ENCODE data around the gene PUS7. TPM values are rescaled to one million over a fixed set of nuclear protein-coding genes. Genes with fewer than 3 reads are reported as not detected.
"Not testable (repeated sequence)": the region's sequence is repeated elsewhere in the genome, so short reads cannot be mapped to it uniquely, and the experiment has no call there.

The PUS7 gene
- total RNA-seq, 4 donors from 2014 or later: 14.1 to 20.6 (median 16.3) TPM

DNA sequence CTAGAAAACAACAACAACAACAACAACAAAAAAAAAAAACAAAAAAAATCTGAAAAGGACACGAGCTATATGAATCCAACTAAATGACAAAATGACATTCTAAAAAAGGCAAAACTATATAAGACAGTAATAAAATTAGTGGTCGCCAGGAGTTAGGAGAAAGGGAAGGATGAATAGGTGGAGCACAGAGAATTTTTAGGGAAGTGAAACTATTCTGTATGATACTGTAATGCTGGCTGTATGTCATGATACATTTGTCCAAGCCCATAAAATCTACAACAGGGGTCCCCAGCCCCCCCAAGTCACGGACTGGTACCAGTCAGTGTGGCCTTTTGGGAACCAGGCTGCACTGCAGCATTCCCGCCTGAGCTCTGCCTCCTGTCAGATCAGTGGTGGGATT is 2.8 kb upstream of the PUS7 start:
- H3K4me3 ChIP-seq (ENCODE audit: low read depth, poor library complexity, severe bottlenecking): no peak overlapping the region
- TF ChIP-seq POLR2A (IDR thresholded peaks at IDR 0.05): no peak
- TF ChIP-seq, protein P1, sequence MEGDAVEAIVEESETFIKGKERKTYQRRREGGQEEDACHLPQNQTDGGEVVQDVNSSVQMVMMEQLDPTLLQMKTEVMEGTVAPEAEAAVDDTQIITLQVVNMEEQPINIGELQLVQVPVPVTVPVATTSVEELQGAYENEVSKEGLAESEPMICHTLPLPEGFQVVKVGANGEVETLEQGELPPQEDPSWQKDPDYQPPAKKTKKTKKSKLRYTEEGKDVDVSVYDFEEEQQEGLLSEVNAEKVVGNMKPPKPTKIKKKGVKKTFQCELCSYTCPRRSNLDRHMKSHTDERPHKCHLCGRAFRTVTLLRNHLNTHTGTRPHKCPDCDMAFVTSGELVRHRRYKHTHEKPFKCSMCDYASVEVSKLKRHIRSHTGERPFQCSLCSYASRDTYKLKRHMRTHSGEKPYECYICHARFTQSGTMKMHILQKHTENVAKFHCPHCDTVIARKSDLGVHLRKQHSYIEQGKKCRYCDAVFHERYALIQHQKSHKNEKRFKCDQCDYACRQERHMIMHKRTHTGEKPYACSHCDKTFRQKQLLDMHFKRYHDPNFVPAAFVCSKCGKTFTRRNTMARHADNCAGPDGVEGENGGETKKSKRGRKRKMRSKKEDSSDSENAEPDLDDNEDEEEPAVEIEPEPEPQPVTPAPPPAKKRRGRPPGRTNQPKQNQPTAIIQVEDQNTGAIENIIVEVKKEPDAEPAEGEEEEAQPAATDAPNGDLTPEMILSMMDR (IDR thresholded peaks at IDR 0.05): no peak
- peak in 1 of 2 donors; percentile 28 for DNase-seq (ENCODE audit: low spot score in 2 of 2)
- WGBS, 2 donors: 71 to 88% methylated on average over 3 to 4 of the region's 4 CpGs
- intact Hi-C loops (cut with DNase I; ENCODE audit: low total_unique reads): no loop called here

DNA sequence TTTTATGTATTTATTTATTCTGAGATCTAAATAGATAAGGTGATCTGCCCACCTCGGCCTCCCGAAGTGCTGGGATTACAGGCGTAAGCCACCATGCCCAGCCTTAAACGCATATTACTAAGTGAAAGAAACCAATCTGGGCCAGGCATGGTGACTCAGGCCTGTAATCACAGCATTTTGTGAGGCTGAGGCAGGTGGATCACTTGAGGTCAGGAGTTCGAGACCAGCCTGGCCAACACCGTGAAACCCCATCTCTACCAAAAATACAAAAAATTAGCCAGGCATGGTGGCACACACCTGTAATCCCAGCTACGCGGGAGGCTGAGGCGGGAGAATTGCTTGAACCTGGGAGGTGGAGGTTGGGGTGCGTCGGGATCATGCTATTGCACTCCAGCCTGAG is 2.4 kb upstream of the PUS7 start:
- peak in 1 of 2 donors; percentile 54 for DNase-seq (ENCODE audit: low spot score in 2 of 2)
- H3K4me3 ChIP-seq (ENCODE audit: low read depth, poor library complexity, severe bottlenecking); intact Hi-C loops (cut with DNase I; ENCODE audit: low total_unique reads): not testable (repeated sequence)
- 91 to 97% methylated on average over 11 of the region's 11 CpGs for WGBS, 2 donors

DNA sequence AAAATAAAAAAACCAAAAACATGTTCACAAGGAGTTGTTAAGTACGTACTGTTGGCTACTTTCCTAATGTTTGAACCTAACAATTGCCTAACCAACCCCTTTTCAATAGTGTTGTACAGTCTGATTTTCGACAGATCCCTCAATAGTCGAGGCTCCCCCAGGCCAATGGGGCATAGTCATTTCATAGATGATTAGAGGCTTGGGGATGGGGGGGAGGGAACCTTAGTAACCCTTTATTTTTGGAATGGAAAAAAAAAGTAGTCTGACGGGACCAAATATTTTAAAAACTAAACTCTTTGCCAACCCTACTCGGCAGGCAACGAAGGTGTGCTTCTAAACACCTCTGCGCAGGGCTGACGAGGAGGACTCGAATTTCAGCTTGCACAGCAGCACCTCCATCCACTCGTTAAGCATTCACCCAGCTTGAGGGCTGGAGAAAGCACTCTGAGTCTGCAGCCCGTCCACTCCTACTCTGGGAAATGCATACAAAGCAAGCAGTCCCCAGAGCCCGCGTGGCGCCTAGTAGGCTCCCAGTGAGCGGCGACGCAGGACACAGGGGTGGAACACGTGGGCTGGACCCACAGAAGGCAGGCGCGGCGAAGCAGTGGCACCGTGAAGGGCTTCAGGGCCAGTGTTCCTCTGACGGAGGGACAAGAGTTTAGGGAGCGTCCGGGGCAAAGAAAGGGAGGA is 899 bp downstream of the PUS7 start:
- DNase-seq (ENCODE audit: low spot score in 2 of 2): peak; percentile 27 to 91
- intact Hi-C loops (cut with DNase I; ENCODE audit: low total_unique reads): no loop called here
- H3K4me3 ChIP-seq (ENCODE audit: low read depth, poor library complexity, severe bottlenecking): peak overlapping the region; percentile 77
- TF ChIP-seq POLR2A (IDR thresholded peaks at IDR 0.05): no peak
- TF ChIP-seq, protein P1 (IDR thresholded peaks at IDR 0.05): no peak
- 8 to 17% methylated on average over 21 to 25 of the region's 25 CpGs for WGBS, 2 donors

DNA sequence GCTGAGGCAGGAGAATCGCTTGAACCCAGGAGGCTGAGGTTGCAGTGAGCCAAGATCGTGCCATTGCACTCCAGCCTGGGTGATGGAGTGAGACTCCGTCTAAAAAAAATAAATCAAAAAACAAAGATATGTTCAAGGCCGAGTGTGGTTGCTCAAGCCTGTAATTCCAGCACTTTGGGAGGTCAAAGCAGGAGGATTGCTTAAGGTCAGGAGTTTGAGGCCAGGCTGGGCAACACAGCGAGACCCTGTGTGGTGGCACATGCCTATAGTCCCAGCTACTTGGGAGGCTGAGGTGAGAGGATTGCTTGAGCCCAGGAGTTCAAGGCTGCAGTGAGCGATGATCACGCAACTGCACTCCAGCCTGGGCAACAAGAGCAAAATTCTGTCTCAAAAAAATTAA is 1.5 kb downstream of the PUS7 start:
- H3K4me3 ChIP-seq (ENCODE audit: low read depth, poor library complexity, severe bottlenecking); intact Hi-C loops (cut with DNase I; ENCODE audit: low total_unique reads): not testable (repeated sequence)
- peak in 1 of 2 donors; percentile 23 for DNase-seq (ENCODE audit: low spot score in 2 of 2)
- 94 to 96% methylated on average over 7 of the region's 7 CpGs for WGBS, 2 donors

DNA sequence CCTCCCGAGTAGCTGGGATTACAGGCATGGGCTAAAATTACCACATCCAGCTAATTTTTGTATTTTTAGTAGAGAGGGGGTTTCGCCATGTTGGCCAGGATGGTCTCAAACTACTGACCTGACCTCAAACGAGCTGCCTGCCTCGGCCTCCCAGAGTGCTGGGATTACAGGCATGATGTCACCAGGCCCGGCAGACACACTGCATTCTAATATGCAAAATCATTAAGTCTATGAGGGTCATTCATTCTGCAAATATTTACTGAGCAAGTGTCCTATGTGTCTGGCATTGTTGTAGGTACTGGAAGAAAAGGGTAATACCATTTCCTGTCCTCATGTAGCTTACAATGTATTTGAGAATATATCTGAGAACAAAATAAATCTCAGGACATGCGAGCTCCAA is 2.7 kb downstream of the PUS7 start:
- intact Hi-C loops (cut with DNase I; ENCODE audit: low total_unique reads): no loop called here
- DNase-seq (ENCODE audit: low spot score in 2 of 2): peak in 1 of 2 donors; percentile 29
- TF ChIP-seq, protein P1 (IDR thresholded peaks at IDR 0.05): no peak
- no peak for TF ChIP-seq POLR2A (IDR thresholded peaks at IDR 0.05)
- H3K4me3 ChIP-seq (ENCODE audit: low read depth, poor library complexity, severe bottlenecking): no peak overlapping the region
- WGBS, 2 donors: 91 to 95% methylated on average over 6 of the region's 6 CpGs

DNA sequence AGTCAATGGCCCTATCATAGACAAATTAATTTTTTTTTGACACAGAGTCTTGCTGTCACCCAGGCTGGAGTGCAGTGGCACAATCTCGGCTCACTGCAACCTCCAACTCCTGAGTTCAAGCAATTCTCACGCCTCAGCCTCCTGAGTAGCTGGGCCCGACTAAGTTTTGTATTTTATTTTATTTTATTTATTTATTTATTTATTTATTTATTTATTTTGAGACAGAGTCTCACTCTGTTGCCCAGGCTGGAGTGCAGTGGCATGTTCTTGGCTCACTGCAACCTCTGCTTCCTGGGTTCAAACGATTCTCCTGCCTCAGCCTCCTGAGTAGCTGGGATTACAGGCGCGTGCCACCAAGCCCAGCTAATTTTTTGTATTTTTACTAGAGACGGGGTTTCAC is 6.5 kb downstream of the PUS7 start:
- intact Hi-C loops (cut with DNase I; ENCODE audit: low total_unique reads); H3K4me3 ChIP-seq (ENCODE audit: low read depth, poor library complexity, severe bottlenecking): not testable (repeated sequence)
- WGBS, 2 donors: 96 to 98% methylated on average over 7 of the region's 7 CpGs
- peak in 1 of 2 donors; percentile 28 for DNase-seq (ENCODE audit: low spot score in 2 of 2)

DNA sequence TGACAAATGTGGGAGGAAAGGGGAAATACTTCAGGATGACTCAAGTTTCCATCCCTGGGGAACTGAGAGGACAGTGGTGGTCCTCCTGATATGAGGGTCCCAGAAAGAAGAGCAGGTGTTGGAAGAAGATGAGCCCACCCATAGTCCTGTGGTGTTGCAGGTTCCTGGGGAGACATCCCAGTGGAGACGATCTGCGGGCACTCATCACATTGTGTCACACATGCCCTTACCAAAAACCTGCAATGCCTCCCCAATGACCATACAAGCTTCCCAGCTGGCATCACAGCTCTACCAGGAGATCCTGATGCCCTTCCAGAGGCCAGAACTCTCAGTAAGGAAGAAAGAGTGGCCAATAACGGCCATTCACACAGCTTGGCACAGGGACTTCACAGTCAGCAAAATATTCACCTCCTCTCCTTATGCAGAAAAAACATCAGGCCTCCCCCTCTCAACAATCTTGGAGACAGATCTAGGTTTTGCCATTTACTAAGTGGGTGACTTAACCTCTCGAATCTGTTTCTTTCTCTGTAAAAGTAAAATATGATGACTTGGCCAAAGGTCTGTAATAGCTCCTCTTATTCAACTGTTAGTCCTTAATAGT is 9.0 kb downstream of the PUS7 start:
- no peak overlapping the region for H3K4me3 ChIP-seq (ENCODE audit: low read depth, poor library complexity, severe bottlenecking)
- intact Hi-C loops (cut with DNase I; ENCODE audit: low total_unique reads): no loop called here
- TF ChIP-seq, protein P1 (IDR thresholded peaks at IDR 0.05): no peak
- no peak for TF ChIP-seq POLR2A (IDR thresholded peaks at IDR 0.05)
- 81 to 91% methylated on average over 4 of the region's 4 CpGs for WGBS, 2 donors
- DNase-seq (ENCODE audit: low spot score in 2 of 2): peak in 1 of 2 donors; percentile 53
